Measurements from ENCODE around the gene HOXB2. TPM values are rescaled to one million over a fixed set of nuclear protein-coding genes. Genes with fewer than 3 reads are reported as not detected.
A peak's percentile ranks its signal among the peaks of the same experiment; 100 is the strongest.

Gene HOXB2
- total RNA-seq, 2 donors from 2014 or later = 3.2 to 21.7 TPM

DNA sequence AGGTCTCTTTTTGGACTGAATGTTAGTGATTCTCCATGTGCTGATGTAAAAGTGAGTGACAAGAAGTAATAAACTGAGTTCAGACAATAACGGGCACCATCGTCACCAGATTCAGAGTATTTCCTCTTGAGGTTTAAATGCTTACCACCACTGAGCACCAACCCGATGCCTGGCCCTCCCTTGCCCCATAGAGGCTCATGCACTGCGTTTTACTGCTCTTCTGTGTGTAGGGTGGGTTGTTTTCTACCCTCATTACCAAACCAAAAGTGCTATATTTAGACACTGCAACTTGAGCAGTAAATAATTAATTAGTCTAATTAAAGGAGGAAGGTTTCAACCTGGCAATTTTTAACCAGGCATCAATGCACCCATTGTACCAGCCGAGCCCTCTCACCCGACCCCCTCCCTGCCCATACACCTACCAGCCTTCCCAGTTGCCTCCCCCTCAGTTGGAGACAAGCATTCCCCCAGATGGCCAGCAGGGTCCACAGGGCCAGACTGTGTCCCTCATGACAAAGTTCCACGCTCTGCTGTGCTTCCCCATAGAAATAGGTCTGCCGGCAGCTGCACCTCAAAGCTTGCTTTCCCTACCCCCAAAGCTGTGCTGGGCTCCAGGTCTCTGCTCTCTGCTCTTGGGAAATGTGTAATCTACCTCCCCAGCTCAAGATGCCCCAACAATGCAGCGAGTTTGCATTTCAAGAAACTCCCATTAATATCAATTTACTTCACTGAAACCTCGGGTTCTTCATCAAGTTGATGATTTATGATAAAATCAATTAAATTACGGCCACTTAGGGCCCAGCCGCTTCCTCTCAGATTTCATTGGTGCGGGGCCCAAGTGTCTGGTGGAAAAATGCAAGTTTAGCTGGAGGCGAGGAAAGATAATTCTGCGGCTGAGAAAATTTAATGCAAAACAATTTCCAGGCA is 17.2 kb upstream of the HOXB2 start:
- H3K36me3 Mint-ChIP-seq = no peaks in the 10 kb centered on the region
- ATAC-seq (no peak), DNase-seq (ENCODE audit: low spot score in 2 of 2) (no peak)
- no peaks in the 10 kb centered on the region for H3K9me3 Mint-ChIP-seq
- no peak overlapping the region for H3K27ac Mint-ChIP-seq

GRCh38 chr17:48559840-48560817 is 15.2 kb upstream of the HOXB2 start:
- H3K9me3 Mint-ChIP-seq = no peaks in the 10 kb centered on the region
- H3K36me3 Mint-ChIP-seq = no peaks in the 10 kb centered on the region
- DNase-seq (ENCODE audit: low spot score in 2 of 2) (no peak), ATAC-seq (no peak)
- H3K27ac Mint-ChIP-seq = no peak overlapping the region

DNA sequence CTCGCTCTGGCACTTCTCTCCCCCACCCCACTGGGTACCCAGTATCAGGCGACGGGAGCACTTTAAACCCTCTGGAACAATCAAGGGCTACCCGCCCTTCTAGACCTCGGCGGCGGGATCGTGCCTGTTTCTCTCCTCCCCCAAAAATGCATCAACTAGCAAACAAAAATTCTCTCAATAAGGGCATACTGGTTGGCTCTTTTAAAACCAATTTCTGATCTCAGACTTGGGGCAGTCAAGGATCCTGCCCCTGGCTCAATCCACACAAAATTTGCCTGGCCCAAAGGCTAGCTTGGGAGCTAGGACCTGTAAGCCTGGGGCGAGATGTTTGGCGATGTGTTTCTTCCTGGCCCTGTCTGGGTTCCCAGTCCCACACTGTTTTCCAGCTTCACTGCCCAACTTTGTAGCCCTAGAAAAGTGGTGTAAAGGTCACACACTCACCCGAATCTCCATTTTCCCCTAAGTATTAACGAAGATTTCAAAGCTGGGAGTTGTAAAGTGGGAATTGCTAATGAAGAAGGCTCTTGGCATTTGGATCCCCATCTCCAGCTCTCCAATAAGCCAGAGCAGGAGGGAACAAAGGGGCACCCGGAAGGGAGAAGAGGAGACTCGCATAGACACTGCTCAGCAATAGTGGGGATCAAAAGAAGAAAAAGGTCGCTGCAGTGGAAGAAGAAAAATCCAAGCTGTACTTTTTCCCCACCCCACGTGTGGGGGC is 14.4 kb upstream of the HOXB2 start:
- ATAC-seq = no peak
- Mint-ChIP-seq H3K9me3 (no peaks in the 10 kb centered on the region), H3K36me3 (no peaks in the 10 kb centered on the region), H3K27ac (no peak overlapping the region)
- no peak for DNase-seq (ENCODE audit: low spot score in 2 of 2)

- DNase-seq (ENCODE audit: low spot score in 2 of 2) (no peak), ATAC-seq (no peak)
- Mint-ChIP-seq H3K36me3 (no peaks in the 10 kb centered on the region), H3K9me3 (no peaks in the 10 kb centered on the region), H3K27ac (no peak overlapping the region)
These were observed 13.9 kb upstream of the HOXB2 start for GRCh38 chr17:48558831-48559121.

DNA sequence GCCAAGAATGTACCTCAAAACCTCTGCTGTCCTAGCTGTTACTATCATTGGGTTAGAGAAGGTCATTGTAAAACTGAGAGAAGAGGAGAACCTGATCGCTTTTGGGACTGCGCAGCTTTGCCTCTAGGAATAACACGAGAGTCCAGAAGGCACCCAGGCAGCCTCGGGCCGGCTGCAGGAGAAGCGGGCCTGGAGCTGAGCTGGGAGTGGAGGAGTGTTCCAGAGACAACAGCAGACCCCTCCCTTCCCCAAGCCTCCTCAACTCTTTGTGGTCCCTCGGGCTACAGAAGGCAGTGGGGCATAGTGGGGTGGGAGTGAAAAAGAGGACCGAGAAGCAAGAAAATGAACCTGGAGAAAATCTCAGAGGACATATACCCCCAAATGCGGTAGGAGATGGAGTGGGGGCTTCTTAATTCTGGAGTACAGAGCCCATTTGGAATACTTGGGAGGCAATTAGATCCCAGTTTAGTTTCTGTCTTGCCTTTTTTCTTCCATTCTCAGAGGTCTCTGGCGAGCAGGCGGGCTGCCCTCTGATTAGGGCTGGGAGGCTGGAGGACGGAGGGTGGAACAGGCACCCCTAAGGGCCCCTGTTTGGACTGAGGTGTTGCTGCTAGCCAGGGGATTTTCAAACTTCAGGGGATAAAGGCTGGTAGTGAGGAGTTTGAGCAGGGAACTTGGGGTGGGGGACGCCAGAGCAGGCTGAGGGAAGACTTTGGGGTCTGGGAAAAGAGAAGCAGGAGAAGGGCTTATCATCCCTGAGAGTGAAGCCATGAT is 13.3 kb upstream of the HOXB2 start:
- H3K9me3 Mint-ChIP-seq = no peaks in the 10 kb centered on the region
- no peak for DNase-seq (ENCODE audit: low spot score in 2 of 2)
- no peak for ATAC-seq

GRCh38 chr17:48556576-48557401 is 11.9 kb upstream of the HOXB2 start:
- DNase-seq (ENCODE audit: low spot score in 2 of 2) (no peak), ATAC-seq (no peak)
- no peaks in the 10 kb centered on the region for H3K9me3 Mint-ChIP-seq
- no peaks in the 10 kb centered on the region for H3K36me3 Mint-ChIP-seq
- no peak overlapping the region for H3K27ac Mint-ChIP-seq

More for the DNA sequence above, 13.3 kb upstream of the HOXB2 start:
- peak overlapping the region in 1 of 2 donors; percentile 4 for H3K27ac Mint-ChIP-seq
- no peaks in the 10 kb centered on the region for H3K36me3 Mint-ChIP-seq

DNA sequence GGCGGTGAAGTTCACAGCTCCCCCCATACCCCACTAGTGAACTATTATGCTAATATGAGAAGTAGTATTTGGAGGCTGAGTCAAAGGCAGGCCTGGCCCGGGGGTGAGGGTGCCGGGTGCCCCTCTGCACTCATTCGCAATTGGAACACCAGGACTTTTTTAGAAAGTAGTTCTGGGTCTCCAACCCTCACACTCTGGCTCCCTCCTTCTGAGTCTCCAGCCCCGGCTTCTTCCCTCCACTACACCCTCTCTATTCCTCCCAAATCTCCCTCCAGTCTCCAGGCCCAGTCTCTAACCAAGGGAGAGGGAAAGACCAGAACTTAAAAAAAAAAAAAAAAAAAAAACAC is 11.3 kb upstream of the HOXB2 start:
- ATAC-seq (no peak), DNase-seq (ENCODE audit: low spot score in 2 of 2) (no peak)
- no peaks in the 10 kb centered on the region for H3K36me3 Mint-ChIP-seq
- no peak overlapping the region for H3K27ac Mint-ChIP-seq
- no peaks in the 10 kb centered on the region for H3K9me3 Mint-ChIP-seq

DNA sequence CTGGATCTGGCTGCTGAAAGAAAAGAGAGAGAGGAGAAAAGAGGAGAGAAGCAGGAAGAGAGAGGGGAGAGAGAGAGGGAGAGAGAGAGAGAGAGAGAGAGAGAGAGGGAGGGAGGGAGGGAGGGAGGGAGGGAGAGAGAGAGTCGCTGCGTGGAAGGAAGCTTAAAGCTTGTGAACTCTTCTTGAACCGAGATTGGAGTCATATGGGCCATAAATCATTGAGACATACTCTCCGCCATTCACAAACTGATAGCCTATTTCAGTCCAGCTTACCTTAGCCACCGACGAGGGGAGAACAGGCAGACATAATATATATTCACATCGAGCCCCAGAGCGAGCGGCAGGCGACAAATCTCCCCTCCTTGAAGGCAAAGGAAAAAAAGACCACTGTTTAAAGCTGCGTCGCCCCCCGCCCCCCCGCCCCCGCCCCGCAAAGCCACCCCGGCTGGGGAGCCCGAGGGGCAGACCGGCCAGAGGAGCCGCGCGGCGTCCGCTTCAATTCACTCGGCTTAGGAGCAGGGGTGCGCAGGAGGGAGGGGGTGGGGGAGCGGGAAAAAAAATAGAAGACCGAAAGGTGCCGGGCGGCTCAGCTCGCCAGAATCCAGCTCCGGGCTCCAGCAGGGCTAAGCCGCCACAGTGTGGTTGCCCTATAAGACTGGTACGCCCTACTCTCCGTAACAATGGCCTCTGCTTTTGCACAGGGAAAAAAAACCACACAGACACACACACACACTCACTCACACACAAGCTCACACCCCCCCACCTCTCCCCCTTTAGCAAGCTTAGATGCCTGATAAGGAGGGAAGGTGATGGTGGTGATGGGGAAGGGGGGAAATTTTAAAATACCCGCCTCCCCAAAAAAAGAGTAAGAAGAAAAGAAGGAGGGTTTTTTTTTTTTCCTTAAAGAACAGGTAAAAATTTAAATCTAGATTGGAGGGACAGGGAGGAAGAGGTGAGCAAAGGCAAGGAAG is 10.6 kb upstream of the HOXB2 start:
- H3K27ac Mint-ChIP-seq = no peak overlapping the region
- DNase-seq (ENCODE audit: low spot score in 2 of 2) (no peak), ATAC-seq (peak; percentile 56 to 66)
- no peaks in the 10 kb centered on the region for H3K36me3 Mint-ChIP-seq
- H3K9me3 Mint-ChIP-seq = no peaks in the 10 kb centered on the region

GRCh38 chr17:48554412-48555257 is 9.7 kb upstream of the HOXB2 start:
- Mint-ChIP-seq H3K27ac (no peak overlapping the region), H3K36me3 (no peaks in the 10 kb centered on the region), H3K9me3 (no peaks in the 10 kb centered on the region)
- no peak for DNase-seq (ENCODE audit: low spot score in 2 of 2)
- no peak for ATAC-seq

DNA sequence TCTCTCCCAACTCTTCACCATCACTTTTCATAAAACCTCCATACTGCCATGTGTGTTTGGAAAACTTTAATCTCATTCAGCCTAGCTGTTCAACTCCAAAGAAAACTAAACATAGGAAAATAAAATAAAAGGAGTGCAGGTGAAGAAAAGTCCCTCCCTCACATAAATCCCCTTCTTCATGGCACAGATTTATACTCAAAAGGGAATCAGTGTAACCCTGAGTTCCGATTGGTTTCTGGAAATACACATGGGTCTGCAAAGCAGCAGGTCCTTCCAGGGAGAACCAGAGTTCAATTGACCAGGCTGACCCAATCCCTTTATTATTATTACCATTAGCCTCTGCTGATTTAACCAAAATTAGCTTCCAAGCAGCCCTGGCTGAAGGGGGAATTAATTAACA is 8.9 kb upstream of the HOXB2 start:
- no peaks in the 10 kb centered on the region for H3K9me3 Mint-ChIP-seq
- H3K36me3 Mint-ChIP-seq = no peaks in the 10 kb centered on the region
- ATAC-seq (no peak), DNase-seq (ENCODE audit: low spot score in 2 of 2) (no peak)
- no peak overlapping the region for H3K27ac Mint-ChIP-seq

- Mint-ChIP-seq H3K9me3 (no peaks in the 10 kb centered on the region), H3K27ac (no peak overlapping the region), H3K36me3 (no peaks in the 10 kb centered on the region)
- ATAC-seq (no peak), DNase-seq (ENCODE audit: low spot score in 2 of 2) (no peak)
These were observed 8.3 kb upstream of the HOXB2 start for GRCh38 chr17:48553190-48553547.

GRCh38 chr17:48552466-48553189 is 7.7 kb upstream of the HOXB2 start:
- no peaks in the 10 kb centered on the region for H3K9me3 Mint-ChIP-seq
- no peak overlapping the region for H3K27ac Mint-ChIP-seq
- no peaks in the 10 kb centered on the region for H3K36me3 Mint-ChIP-seq
- ATAC-seq (no peak), DNase-seq (ENCODE audit: low spot score in 2 of 2) (no peak)

- Mint-ChIP-seq H3K36me3 (no peaks in the 10 kb centered on the region), H3K9me3 (no peaks in the 10 kb centered on the region), H3K27ac (no peak overlapping the region)
- DNase-seq (ENCODE audit: low spot score in 2 of 2) (no peak), ATAC-seq (no peak)
These were observed 6.9 kb upstream of the HOXB2 start for GRCh38 chr17:48551596-48552465.
